ENCODE results near the gene WNT7B.

The WNT7B gene

DNA sequence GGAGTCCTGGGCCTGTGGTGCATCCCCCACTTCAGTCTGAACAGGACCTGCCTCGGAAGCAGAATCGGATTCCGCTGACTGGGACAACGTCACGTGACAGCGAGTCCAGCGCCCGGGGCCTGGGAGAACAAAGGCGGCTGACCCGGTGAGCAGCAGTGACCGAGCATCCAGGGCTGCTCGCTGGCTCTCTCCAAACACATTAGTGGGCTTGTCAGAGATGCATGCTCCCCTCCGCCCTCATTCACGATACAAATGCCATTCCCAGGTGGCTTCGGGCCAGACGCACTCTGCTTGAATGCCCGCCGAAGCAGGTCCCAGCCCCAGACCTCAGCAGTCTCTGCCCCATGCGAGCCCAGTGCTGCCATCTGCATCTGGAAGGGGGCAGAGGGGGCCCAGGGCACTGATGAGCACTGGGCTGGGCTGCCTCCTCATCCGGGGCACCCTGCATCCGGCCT is 91.0 kb downstream of the WNT7B start:
- DNase-seq, result no peak

GRCh38 chr22:45885171-45885840 is 91.7 kb downstream of the WNT7B start:
- DNase-seq, result no peak

GRCh38 chr22:45884201-45885062 is 92.5 kb downstream of the WNT7B start:
- DNase-seq, result no peak

GRCh38 chr22:45883811-45884170 is 93.2 kb downstream of the WNT7B start:
- no peak for DNase-seq

GRCh38 chr22:45882881-45883810 is 93.8 kb downstream of the WNT7B start:
- no peak for DNase-seq

DNA sequence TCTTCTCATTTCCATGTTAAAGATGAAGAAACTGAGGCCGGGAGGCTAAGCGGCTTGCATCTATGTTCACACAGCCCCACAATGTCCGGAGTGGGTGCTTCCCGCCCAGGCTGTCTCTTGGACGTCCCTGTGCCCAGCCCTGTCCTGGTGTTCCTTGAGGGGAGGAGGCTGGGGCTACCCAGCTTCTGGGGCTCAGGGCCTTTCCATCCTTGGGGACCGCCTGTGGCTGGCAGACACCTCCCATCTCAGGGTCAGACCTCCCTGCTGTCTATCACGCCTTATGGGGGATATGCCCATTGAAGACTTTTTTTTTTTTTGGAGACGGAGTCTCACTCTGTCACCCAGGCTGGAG is 95.5 kb downstream of the WNT7B start:
- DNase-seq, result no peak

- DNase-seq, result no peak
Measured at GRCh38 chr22:45880716-45881523, 96.0 kb downstream of the WNT7B start.

DNA sequence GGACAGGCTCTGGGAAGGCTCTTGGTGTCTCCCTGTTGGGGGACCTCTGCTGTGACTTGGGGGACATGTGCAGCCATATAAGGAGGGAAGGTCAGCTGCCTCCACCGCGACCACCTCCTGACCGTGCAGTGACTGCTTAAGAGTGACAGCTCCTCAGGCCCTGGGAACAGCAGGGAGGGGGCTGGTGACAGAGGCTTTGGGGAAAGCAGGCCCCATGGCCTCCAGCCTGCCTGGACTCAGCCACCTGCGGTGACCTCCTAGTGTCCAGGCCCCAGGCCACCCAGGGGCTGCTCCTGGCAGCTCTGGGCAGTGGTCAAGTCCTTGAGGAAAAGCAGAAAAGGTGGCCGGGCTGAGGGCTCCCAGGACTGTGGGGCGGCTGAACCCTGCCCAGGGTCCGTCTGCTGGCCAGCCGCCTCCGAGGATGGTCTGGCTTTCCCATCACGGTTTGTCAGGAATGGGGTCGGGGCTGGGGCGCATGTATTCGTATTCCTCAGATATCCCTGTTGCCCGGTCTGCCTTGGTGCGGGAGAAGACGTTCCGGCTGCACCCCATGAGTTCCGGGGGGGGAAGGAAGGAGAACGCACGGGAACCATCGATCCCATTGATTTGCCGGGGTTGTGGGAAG is 96.8 kb downstream of the WNT7B start:
- DNase-seq, result no peak

DNA sequence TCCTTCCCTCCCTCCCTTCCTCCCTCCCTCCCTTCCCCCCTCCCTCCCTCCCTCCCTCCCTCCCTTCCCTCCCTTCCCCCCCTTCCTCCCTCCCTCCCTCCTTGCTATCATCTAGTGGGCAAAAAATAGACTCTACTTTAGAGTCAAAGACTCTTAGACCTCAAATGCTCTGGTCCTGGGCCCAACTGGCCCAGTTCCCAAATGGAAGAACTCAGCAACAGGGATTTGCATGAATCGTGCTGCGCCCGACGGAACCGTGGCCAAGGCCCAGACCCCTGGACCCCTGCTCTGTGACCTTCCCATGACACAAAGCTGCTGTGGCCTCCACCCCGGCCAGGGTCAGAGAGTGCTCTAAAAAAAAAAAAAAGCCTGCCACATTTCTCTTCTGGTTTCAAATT is 97.4 kb downstream of the WNT7B start:
- no peak for DNase-seq

- no peak for DNase-seq
Measured at GRCh38 chr22:45878901-45879551, 97.9 kb downstream of the WNT7B start.

DNA sequence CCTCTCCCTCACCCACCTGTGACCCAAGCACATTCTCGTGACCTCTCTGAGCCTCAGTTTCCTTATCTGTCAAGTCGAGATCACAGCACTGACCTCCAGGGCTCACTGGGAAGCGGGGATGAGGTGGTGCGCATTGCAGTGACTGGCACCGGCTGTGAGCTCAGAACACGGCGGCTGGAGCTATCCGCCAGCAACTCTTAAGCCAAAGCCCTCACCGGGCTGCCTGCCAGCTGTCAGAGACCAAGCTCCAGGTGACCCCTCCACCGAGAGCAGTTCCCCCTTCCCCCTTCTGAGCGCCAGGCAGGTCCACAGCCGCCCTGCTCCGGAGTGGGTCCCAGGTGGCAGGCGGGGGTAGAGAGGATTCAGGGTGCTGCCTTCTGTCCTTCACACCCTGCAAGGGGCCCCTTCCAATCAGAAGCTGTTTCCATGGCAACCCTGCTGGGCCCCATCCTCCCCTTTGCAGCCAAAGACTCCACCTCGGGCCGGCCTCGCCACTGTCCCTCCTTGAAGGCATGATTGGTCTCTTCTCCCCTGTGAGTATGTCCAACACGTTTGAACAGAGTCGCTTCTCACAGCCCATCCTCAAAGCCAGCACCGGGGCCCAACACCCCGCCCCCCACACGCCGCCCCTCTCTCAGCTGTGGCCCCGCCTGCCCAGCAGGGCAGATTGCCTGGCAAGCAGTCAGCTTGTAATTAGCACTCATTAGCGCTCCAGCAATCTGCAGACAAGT is 98.7 kb downstream of the WNT7B start:
- DNase-seq, result no peak

GRCh38 chr22:45877651-45878050 is 99.3 kb downstream of the WNT7B start:
- DNase-seq, result no peak

- DNase-seq, result no peak
Measured at GRCh38 chr22:45877036-45877380, 100.0 kb downstream of the WNT7B start.

DNA sequence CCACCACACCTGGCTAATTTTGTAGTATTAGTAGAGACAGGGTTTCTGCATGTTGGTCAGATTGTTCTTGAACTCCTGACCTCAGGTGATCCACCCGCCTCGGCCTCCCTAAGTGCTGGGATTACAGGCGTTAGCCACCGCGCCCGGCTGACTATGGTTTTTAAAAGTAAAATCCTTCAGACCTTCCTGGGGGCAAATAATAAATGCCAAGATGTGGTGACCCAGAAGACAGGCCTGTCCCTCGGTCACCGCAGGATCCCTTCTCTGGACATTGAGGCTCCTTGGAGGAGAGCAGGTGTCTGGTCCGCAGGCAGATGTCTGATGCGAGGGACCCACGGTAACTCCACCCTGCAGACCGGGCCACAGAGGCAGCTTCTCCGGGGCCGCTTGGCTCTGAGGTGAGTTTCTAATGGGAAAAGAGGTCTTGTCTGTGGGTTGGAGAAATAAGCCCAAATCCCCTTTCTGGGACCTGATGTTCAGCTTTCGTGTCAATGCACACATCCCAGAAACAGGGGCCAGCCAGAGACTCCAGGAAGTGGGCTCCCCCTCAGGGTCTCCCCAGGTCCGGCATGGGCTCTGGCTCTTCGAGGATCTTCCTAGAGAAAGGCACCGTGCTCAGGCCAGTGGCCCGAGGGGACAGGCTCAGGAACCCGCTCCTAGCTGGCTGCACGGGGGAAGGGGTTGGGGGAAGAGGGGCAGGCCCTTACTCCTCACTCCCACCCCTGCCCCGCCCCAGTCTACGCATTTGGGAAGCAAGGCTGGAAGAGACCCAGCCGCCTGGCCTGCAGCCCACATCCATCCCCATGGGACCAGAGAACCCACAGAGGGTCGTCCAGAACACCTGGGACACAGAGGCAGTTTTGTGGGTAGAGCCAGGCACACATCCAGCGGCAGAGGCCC is 100.6 kb downstream of the WNT7B start:
- no peak for DNase-seq

DNA sequence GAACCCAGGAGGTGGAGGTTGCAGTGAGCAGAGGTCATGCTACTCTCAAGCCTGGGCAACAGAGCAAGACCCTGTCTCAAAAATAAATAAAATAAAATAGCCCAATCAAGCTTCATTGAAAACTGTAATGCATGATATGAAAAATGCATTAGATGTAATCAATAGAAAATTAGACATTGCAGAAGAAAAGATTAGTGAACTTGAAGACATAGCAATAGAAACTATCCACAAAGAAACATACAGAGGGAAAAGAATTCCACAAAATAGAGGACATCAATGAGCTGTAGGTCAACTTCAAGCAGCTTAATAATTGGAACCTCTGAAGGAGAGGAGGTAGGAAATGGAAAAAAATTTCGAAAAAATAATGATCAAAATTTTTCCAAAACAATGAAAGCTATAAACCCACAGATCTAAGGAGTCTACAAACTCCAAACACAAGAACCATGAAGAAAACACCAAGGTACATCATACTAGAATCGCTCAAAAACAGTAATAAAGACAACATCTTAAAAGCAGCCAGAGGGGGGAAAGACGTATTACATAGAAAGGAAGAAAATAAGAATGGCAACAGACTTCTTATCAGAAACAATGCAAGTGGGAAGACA is 104.2 kb downstream of the WNT7B start:
- no peak for DNase-seq

GRCh38 chr22:45871721-45872120 is 105.2 kb downstream of the WNT7B start:
- no peak for DNase-seq
